ENCODE measurements around the gene APBA1.

DNA sequence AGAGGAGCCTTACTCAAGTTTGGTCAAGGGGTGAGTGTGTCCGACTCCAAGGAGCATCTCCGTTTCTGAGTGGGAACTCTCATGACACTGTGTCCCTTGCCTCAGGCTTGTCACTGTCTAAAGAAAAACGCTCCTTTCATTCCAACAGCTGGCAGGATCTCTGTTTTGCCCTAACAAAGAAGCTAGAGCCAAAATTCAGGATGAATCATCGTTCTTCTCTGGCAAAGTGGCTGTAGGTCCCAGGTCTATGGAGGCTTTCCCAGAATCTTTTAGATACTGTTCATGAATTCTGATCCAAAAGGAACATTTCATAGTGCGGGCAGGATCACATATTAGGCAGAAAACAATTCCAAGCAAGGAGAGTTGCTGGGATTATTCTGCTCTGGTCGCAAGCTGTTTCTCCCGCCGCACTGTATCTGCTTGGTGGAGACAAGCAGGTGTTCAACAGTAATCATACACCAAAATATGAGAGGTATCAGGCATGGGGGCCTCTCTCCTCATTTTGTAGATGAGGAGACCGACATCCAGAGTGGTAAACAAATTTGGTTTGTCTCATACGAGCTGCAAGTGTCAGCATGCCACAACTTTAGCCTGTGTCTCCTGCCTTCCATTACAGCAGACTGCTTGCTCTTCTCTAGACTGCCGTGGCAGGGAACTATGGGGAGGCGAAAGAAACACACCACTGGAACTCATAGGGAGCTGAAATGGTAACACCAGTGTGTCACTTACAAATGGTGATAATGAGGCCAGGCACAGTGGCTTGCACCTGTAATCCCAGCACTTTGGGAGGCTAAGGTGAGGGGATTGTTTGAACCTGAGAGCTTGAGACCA, 274.6 kb downstream of the APBA1 start:
- TF ChIP-seq, protein P1, sequence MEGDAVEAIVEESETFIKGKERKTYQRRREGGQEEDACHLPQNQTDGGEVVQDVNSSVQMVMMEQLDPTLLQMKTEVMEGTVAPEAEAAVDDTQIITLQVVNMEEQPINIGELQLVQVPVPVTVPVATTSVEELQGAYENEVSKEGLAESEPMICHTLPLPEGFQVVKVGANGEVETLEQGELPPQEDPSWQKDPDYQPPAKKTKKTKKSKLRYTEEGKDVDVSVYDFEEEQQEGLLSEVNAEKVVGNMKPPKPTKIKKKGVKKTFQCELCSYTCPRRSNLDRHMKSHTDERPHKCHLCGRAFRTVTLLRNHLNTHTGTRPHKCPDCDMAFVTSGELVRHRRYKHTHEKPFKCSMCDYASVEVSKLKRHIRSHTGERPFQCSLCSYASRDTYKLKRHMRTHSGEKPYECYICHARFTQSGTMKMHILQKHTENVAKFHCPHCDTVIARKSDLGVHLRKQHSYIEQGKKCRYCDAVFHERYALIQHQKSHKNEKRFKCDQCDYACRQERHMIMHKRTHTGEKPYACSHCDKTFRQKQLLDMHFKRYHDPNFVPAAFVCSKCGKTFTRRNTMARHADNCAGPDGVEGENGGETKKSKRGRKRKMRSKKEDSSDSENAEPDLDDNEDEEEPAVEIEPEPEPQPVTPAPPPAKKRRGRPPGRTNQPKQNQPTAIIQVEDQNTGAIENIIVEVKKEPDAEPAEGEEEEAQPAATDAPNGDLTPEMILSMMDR (IDR thresholded peaks at IDR 0.05) = no peak
- no peak for TF ChIP-seq POLR2A (IDR thresholded peaks at IDR 0.05; ENCODE audit: low read depth)

Measured in esophagus muscularis mucosa (tissue), 3 donors.